Measurements from ENCODE around the gene CMYA5.

- TF ChIP-seq POLR2A (IDR thresholded peaks at IDR 0.05) = no peak
- no peak for TF ChIP-seq CTCF (IDR thresholded peaks at IDR 0.05 in 4 of 5, conservative IDR thresholded peaks at IDR 0.05 in 1 of 5)
These were observed 145.4 kb downstream of the CMYA5 start for GRCh38 chr5:79834754-79835714.
